GM19467 (cell line): ENCODE data around the gene SNCG.
A peak's percentile ranks its signal among the peaks of the same experiment; 100 is the strongest.

Experiments
- ATAC-seq: cut with Tn5 transposase; IDR thresholded peaks from one replicate; pipeline ENCODE4 v1.9.1; 2021; ENCODE audit warnings: mild to moderate bottlenecking, moderate library complexity; ENCODE audit not compliant: unreplicated experiment

Gene SNCG

GRCh38 chr10:86960003-86960862 is 1.8 kb downstream of the SNCG start:
- no peak for ATAC-seq

GRCh38 chr10:86960863-86961434 is 2.5 kb downstream of the SNCG start:
- ATAC-seq = no peak

GRCh38 chr10:86961481-86962091 is 3.2 kb downstream of the SNCG start:
- ATAC-seq = no peak

DNA sequence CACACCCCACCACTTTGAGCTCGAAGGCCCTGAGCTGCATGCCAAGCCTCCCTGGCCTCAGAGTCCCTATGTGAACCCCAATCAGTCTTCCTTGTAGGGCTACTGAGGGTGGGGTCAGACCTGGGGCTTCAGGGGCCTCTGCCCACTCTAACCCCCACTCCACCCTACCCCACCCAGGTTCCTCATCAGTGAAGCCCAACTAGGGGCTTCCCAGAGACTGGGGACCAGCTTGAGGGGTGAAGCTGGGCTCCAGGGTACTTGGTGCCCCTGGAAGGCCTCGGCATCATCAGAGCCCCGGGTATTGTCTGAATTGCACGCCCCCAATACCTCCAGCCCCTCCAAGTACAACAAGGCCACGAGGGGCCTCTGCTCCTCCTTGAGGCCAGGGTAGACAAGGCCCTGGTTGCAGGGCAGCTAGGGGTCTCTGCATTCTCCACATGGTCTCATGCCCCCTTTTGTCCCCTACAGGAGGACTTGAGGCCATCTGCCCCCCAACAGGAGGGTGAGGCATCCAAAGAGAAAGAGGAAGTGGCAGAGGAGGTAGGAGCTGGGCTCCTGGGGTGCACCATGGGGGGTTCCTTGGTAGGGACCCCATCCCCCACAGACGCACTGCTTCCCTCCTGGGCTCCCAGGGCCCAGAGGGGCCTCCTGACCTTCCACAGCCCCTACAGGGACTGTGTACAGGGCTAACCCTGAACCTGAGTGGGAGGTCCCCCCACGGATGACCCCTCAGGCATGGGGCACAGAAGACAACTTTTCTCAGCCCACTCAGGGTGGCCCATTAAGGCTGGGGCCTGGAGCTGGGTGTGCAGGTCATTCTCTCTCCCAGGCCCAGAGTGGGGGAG is 4.0 kb downstream of the SNCG start:
- ATAC-seq = no peak

DNA sequence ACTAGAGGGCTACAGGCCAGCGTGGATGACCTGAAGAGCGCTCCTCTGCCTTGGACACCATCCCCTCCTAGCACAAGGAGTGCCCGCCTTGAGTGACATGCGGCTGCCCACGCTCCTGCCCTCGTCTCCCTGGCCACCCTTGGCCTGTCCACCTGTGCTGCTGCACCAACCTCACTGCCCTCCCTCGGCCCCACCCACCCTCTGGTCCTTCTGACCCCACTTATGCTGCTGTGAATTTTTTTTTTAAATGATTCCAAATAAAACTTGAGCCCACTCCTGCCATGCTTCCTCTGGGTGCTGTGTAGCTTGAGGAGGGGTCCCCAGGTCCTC is 4.5 kb downstream of the SNCG start:
- no peak for ATAC-seq

- no peak for ATAC-seq
These were observed 5.0 kb downstream of the SNCG start for GRCh38 chr10:86963341-86963919.

DNA sequence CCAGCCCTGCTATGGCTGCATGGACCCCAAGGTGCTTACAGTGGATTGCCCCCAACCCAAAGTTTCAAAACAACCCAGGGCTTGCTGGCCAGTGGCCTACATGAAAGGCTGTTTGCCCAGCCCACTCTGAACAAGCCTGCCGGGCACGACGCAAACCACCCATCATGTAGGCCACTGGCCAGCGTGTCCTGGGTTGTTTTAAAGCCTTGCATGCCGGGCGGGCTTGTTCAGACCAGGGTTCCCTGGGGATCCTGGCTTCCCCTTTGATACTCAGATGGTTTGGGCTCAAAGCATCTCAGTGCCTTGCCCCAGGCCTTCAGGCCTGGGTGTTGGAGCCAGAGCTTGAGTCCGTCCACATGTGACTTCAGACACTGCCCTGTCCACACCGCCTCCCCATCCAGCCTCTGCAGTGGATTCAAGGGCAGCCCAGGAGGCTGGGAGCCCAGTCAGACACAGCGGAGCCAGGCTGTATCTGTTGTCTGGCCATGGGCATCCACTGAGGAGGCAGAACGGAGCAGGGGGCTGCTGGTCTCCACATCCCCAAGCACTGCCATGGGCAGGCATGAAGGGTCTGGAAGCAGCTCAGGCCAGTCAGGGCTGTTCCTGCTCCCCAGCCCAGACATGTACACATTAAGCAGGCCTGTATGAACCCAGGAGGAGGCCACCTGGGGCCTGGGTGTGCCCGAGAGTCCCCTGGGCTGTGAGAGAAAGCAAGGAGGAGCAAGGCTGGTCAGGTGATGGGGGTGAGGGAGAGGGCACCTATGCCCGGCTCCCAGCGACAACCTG is 5.9 kb downstream of the SNCG start:
- ATAC-seq = no peak

GRCh38 chr10:86964847-86965190 is 6.4 kb downstream of the SNCG start:
- no peak for ATAC-seq

GRCh38 chr10:86965986-86966654 is 7.7 kb downstream of the SNCG start:
- no peak for ATAC-seq

DNA sequence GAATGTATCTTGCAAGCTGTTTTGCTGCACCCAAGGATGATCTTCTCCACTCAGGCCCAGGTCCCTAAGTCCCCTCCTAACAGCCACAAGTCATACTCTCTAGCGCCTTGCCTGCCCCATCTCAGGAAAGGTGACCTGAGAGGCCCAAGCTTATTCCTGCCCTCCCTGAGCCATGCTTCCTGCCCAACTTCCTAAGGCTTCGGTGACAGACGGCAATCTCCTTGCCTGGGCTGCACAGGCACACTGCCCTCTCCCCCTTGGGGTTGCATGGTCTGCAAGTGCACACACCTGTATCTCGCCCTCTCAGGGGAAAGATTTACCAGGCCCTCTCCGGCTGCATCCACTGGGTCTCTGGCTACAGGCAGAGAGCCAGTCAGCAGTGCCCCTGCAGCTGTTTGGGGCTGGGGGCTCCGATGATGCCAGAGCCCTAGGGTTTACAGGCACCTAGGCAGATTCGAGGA is 9.1 kb downstream of the SNCG start:
- ATAC-seq = no peak

DNA sequence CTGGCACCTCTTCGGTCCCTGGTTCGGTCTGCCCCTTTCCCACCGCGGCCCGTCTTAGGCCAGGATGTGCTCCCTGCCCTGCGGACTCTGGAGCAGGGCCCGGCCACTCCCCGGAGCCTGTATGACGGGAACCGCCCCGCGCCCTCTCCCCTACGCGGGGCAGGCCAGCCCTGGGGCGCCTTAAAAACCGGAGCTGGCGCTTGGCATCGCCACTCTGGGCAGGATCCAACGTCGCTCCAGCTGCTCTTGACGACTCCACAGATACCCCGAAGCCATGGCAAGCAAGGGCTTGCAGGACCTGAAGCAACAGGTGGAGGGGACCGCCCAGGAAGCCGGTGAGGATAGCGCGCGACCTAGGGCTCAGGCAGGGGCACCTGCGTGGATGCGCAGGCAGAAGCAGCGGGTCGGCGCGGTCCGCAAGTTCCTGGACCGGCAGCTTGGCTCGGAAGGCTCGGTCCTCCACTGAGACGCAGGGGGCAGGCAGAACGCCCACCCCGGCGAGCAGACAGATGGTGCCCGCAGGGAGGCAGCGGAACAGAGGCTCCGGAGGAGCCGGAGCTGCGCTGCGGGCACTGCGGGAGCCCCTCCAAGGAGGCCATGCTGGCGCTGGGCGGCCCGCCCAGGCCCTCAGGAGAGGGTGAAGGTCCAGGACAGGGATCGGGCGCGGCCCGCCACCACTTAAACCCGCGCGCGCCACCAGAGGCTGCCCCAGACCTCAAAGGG is 10.0 kb downstream of the SNCG start, which contains the start of gene ADIRF:
TSS of gene ADIRF (plus strand) at position 212 of the 723 bp plus-strand sequence. CDS start at position 275, 63 bp downstream.
- no peak for ATAC-seq

GRCh38 chr10:86968994-86969355 is 10.6 kb downstream of the SNCG start:
- no peak for ATAC-seq

- no peak for ATAC-seq
These were observed 11.1 kb downstream of the SNCG start for GRCh38 chr10:86969421-86970041.

DNA sequence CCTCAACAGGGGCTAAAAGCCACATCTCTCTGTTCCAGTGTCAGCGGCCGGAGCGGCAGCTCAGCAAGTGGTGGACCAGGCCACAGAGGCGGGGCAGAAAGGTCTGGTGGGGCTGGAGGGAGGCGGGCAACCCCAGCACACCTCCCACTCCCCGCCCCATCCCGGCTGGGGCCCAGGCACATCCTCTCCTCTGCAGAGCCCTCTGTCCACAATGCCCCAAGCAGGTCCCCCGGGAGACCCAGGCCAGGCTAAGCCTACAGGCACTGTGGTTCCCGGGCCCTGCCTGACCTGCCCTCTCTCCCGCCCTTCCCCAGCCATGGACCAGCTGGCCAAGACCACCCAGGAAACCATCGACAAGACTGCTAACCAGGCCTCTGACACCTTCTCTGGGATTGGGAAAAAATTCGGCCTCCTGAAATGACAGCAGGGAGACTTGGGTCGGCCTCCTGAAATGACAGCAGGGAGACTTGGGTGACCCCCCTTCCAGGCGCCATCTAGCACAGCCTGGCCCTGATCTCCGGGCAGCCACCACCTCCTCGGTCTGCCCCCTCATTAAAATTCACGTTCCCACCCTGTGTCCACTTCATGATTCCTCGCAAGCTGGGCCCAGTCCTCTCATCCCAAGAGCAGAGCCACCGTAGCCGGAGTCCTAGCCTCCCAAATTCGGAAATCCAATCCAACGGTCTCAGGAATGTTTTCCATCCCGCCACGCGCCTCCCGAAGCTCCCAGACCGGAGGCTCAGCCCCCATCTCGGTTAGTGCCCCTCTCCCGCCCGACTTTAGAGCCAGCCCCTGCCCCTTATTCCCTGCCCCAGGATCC is 12.0 kb downstream of the SNCG start:
- no peak for ATAC-seq

DNA sequence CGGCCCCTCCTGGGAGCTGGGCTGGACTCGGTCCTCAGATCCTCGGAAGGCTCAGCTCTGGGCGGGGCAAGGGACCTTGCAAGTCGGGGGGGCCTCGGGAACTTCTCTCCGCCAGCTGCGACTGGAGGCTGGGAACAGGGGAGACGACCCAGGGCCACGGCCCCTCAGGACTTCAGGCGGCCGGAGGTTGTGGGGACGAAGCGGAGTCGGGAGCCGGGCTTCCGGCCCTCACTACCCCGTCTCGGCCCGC is 12.5 kb downstream of the SNCG start:
- ATAC-seq = no peak

- peak; percentile 79 for ATAC-seq
These were observed 13.0 kb downstream of the SNCG start for GRCh38 chr10:86971232-86971991.
